DOHH2 (cell line): Measurements from ENCODE around the gene FLYWCH1.

Experiments
- CTCF ChIP-seq: fragments of 200-600 bp; sonication (generic); IDR thresholded peaks from one replicate; pipeline ENCODE4 v1.5.1; 2014; ENCODE audit warnings: antibody characterized with exemption, mild to moderate bottlenecking, low read depth, low read length; ENCODE audit not compliant: poor library complexity, severe bottlenecking
- EZH2phosphoT487 ChIP-seq: fragments of 200-600 bp; sonication (generic); IDR thresholded peaks from 2 replicates; pipeline ENCODE4 v1.6.1; 2017; ENCODE audit warnings: borderline replicate concordance, mild to moderate bottlenecking, antibody characterized with exemption, low read length, moderate library complexity, mixed read lengths

GRCh38 chr16:2966043-2966807, 54.5 kb downstream of the FLYWCH1 start:
- TF ChIP-seq CTCF: no peak
- TF ChIP-seq EZH2phosphoT487: no peak
